ENCODE results near the gene ACTR10.

DNA sequence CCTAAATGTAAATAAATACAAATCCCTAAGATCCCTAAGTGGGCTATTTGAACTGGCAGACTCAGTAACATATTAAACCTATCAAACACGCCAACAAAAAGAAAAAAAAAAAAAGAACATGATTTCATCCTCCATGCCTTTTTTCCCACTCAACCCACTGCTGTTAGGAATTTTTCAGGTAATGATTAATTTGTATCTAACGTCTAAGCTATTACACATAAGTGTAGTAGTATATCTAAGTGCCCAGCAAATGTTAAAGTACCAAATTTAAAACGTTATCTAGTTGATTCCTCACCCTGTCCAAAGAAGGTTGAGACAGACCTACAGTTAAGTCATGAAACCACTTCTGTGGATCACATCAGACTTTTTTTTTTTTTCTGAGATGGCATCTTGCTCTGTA is 82.0 kb downstream of the ACTR10 start:
- TF ChIP-seq, protein P1, sequence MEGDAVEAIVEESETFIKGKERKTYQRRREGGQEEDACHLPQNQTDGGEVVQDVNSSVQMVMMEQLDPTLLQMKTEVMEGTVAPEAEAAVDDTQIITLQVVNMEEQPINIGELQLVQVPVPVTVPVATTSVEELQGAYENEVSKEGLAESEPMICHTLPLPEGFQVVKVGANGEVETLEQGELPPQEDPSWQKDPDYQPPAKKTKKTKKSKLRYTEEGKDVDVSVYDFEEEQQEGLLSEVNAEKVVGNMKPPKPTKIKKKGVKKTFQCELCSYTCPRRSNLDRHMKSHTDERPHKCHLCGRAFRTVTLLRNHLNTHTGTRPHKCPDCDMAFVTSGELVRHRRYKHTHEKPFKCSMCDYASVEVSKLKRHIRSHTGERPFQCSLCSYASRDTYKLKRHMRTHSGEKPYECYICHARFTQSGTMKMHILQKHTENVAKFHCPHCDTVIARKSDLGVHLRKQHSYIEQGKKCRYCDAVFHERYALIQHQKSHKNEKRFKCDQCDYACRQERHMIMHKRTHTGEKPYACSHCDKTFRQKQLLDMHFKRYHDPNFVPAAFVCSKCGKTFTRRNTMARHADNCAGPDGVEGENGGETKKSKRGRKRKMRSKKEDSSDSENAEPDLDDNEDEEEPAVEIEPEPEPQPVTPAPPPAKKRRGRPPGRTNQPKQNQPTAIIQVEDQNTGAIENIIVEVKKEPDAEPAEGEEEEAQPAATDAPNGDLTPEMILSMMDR (IDR thresholded peaks at IDR 0.05; ENCODE audit: low read length) = no peak
- TF ChIP-seq EZH2 (optimal IDR thresholded peaks at IDR 0.05; ENCODE audit: low read depth, low read length) = no peak
- TF ChIP-seq EZH2phosphoT487 (IDR thresholded peaks at IDR 0.05; ENCODE audit: low read length) = no peak

All from MM.1S (cell line).